Hepatocyte (in vitro differentiated cells): Measurements from ENCODE around the gene AANAT.

Experiments used
- CTCF ChIP-seq: fragments of 200-600 bp; sonication (generic); IDR thresholded peaks from 2 replicates; pipeline ENCODE4 v1.5.1; 2016; ENCODE audit warnings: antibody characterized with exemption, mild to moderate bottlenecking; ENCODE audit not compliant: poor library complexity
- EZH2phosphoT487 ChIP-seq: fragments of 200-600 bp; sonication (generic); IDR thresholded peaks from one replicate; pipeline ENCODE4 v1.6.1; 2018; ENCODE audit warnings: antibody characterized with exemption, mild to moderate bottlenecking, low read depth, moderate library complexity; ENCODE audit not compliant: unreplicated experiment, severe bottlenecking

DNA sequence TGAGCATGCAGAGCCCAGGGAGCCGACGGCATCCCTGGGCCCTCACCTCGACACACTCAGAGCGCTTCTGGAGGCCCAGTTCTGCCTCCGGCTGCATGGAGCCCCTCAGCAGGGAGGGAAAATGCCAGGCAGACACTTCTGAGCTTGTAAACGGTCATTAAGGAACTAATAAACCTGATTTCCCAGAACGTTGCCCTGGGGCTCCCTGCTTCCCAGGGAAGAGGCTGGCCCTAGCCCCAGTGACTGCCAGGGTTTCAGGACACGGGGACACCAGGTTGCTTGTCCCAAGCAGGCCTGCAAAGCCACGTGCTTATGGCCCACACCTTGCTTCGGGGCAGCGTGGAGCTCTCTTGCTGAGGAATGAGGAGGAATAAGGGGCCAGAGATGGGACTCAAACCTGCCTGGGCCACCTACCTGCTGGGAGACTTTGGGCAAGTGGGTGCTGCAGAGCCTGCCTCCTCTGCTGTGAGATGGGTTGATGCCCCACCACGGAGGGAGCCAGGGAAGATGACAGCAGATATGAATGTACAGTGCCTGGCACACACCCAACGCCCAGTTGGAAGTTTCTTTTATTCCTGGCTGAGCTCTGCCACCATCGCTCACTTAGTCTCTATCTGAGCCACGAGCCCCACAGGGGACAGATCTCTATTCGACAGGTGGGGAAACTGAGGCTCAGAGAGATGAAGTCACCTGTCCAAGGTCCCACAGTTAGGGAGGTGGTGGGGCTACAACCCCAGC is 28.4 kb downstream of the AANAT start:
- TF ChIP-seq CTCF: no peak
- TF ChIP-seq EZH2phosphoT487: no peak
